Measurements from ENCODE around the gene DOCK2.

DOCK2 gene

GRCh38 chr5:169880785-169881184 lies 243.7 kb downstream of the DOCK2 start:
- no peaks in the 10 kb centered on the region for H3K9me3 ChIP-seq (ENCODE audit: insufficient read depth, low read length)
- H3K36me3 ChIP-seq (ENCODE audit: low read length), result no peaks in the 10 kb centered on the region
- no peak overlapping the region for H3K9ac ChIP-seq (ENCODE audit: low read length)
- H3F3A ChIP-seq (ENCODE audit: insufficient read depth), result no peaks in the 10 kb centered on the region
- no peaks in the 10 kb centered on the region for H3K9me2 ChIP-seq (replicated peaks; ENCODE audit: insufficient read depth, low read length)
- H3K79me2 ChIP-seq (ENCODE audit: insufficient read depth, low read length), result no peaks in the 10 kb centered on the region
- H2AFZ ChIP-seq (ENCODE audit: low read depth, low read length, severe bottlenecking), result no peak overlapping the region
- no peak overlapping the region for H3K4me2 ChIP-seq (ENCODE audit: low read depth, low read length, poor library complexity, severe bottlenecking)
- H3K4me3 ChIP-seq (ENCODE audit: insufficient read depth, low read length, poor library complexity, severe bottlenecking), result no peak overlapping the region
- H4K20me1 ChIP-seq (ENCODE audit: low read depth, low read length), result no peaks in the 10 kb centered on the region
- H3K27me3 ChIP-seq (ENCODE audit: low read length), result no peaks in the 10 kb centered on the region
- H3K27ac ChIP-seq (ENCODE audit: low read depth, low read length), result no peak overlapping the region
- TF ChIP-seq CTCF (IDR thresholded peaks at IDR 0.05; ENCODE audit: insufficient read depth, low read length, poor library complexity, severe bottlenecking) (no peak), EZH2phosphoT487 (conservative IDR thresholded peaks at IDR 0.05; ENCODE audit: low read length) (no peak)

- Histone ChIP-seq H3K27ac (ENCODE audit: low read depth, low read length) (no peak overlapping the region), H3K9ac (ENCODE audit: low read length) (no peak overlapping the region), H3K9me2 (replicated peaks; ENCODE audit: insufficient read depth, low read length) (no peaks in the 10 kb centered on the region), H3K4me2 (ENCODE audit: low read depth, low read length, poor library complexity, severe bottlenecking) (no peak overlapping the region), H3K79me2 (ENCODE audit: insufficient read depth, low read length) (no peaks in the 10 kb centered on the region), H3K4me3 (ENCODE audit: insufficient read depth, low read length, poor library complexity, severe bottlenecking) (no peak overlapping the region), H3K9me3 (ENCODE audit: insufficient read depth, low read length) (no peaks in the 10 kb centered on the region), H4K20me1 (ENCODE audit: low read depth, low read length) (no peaks in the 10 kb centered on the region), H3K27me3 (ENCODE audit: low read length) (no peaks in the 10 kb centered on the region), H3K36me3 (ENCODE audit: low read length) (no peaks in the 10 kb centered on the region), H3F3A (ENCODE audit: insufficient read depth) (no peaks in the 10 kb centered on the region), H2AFZ (ENCODE audit: low read depth, low read length, severe bottlenecking) (no peak overlapping the region)
- no peak for TF ChIP-seq CTCF (IDR thresholded peaks at IDR 0.05; ENCODE audit: insufficient read depth, low read length, poor library complexity, severe bottlenecking)
- TF ChIP-seq EZH2phosphoT487 (conservative IDR thresholded peaks at IDR 0.05; ENCODE audit: low read length), result no peak
Measured at GRCh38 chr5:169881702-169882303, 244.7 kb downstream of the DOCK2 start.

- Histone ChIP-seq H3K79me2 (ENCODE audit: insufficient read depth, low read length) (no peaks in the 10 kb centered on the region), H3K9me2 (replicated peaks; ENCODE audit: insufficient read depth, low read length) (no peaks in the 10 kb centered on the region), H3K27me3 (ENCODE audit: low read length) (no peaks in the 10 kb centered on the region), H3K4me2 (ENCODE audit: low read depth, low read length, poor library complexity, severe bottlenecking) (no peak overlapping the region), H3F3A (ENCODE audit: insufficient read depth) (no peaks in the 10 kb centered on the region), H3K9me3 (ENCODE audit: insufficient read depth, low read length) (no peaks in the 10 kb centered on the region), H3K36me3 (ENCODE audit: low read length) (no peaks in the 10 kb centered on the region), H4K20me1 (ENCODE audit: low read depth, low read length) (no peaks in the 10 kb centered on the region), H3K27ac (ENCODE audit: low read depth, low read length) (no peak overlapping the region), H3K4me3 (ENCODE audit: insufficient read depth, low read length, poor library complexity, severe bottlenecking) (no peak overlapping the region), H3K9ac (ENCODE audit: low read length) (no peak overlapping the region), H2AFZ (ENCODE audit: low read depth, low read length, severe bottlenecking) (no peak overlapping the region)
- TF ChIP-seq CTCF (IDR thresholded peaks at IDR 0.05; ENCODE audit: insufficient read depth, low read length, poor library complexity, severe bottlenecking) (no peak), EZH2phosphoT487 (conservative IDR thresholded peaks at IDR 0.05; ENCODE audit: low read length) (no peak)
Measured at GRCh38 chr5:169886033-169886432, 249.0 kb downstream of the DOCK2 start.
